ENCODE data around the gene EEFSEC. TPM values are rescaled to one million over a fixed set of nuclear protein-coding genes. Genes with fewer than 3 reads are reported as not detected.
A peak's percentile ranks its signal among the peaks of the same experiment; 100 is the strongest.

The EEFSEC gene
- total RNA-seq, 1 experiment from 2014 or later = 14.6 TPM

- DNase-seq (ENCODE audit: low spot score) = no peak
- in situ Hi-C loops (cut with HindIII; ENCODE audit: low sequenced_read_pairs) = no loop called here
These were observed 267.6 kb downstream of the EEFSEC start for GRCh38 chr3:128420720-128421438.

GRCh38 chr3:128421439-128421836 is 268.2 kb downstream of the EEFSEC start:
- in situ Hi-C loops (cut with HindIII; ENCODE audit: low sequenced_read_pairs) = no loop called here
- DNase-seq (ENCODE audit: low spot score) = no peak

DNA sequence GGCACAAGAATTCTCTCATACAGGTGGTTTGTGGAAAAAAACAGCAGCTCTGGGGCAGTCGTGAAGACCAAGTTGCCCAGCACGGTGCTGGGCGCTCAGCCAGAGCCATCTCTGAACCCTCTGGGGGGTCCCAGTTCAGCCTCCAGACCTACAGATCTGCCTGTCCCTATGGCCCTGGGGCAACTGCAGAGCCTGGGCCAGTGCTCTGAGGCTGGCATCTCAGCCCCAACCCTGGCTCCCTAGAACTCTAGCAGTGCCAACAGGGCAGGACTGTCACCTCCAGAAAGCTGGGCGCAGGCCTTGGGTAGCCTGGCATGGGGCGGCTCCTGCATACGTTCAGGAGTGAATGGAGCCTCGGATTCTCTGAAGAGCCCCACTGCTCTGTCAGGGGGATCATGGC is 268.7 kb downstream of the EEFSEC start:
- in situ Hi-C loops (cut with HindIII; ENCODE audit: low sequenced_read_pairs) = no loop called here
- no peak for DNase-seq (ENCODE audit: low spot score)

DNA sequence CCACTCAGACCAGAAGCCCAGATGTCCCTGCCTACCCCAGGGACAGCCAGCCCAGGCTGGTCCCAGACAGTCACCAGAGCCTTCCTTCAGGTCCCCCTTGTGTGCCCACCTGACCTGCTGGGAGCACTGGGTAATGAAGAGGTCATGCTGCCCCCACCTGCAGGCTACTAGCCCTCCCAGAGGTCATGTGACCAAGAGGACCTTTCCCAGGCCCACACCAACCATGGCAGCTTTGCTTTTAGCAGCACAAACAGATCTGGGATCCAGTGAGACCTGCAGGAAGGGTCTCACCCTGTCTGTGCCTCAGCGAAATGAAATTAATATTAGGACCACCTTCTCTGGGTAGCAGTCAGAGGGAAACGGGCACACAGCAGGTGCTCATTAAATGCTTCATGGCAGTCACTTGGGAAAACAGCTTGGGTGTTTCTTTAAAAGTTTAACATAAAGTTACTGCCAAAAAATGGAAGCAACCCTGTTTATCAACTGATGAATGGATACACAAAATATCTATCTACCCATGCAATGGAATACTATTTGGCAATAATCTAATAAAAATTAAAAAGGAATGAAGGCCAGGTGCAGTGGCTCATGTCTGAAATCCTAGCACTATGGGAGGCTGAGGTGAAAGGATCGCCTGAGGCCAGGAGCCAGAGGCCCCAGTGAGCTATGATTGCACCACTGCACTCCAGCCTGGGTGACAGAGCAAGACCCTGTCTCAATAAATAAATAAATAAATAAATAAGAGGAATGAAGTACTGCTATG is 269.7 kb downstream of the EEFSEC start:
- no peak for DNase-seq (ENCODE audit: low spot score)
- in situ Hi-C loops (cut with HindIII; ENCODE audit: low sequenced_read_pairs) = no loop called here

- DNase-seq (ENCODE audit: low spot score) = no peak
- in situ Hi-C loops (cut with HindIII; ENCODE audit: low sequenced_read_pairs) = no loop called here
These were observed 270.4 kb downstream of the EEFSEC start for GRCh38 chr3:128423525-128424147.

- no peak for DNase-seq (ENCODE audit: low spot score)
- in situ Hi-C loops (cut with HindIII; ENCODE audit: low sequenced_read_pairs) = no loop called here
These were observed 271.3 kb downstream of the EEFSEC start for GRCh38 chr3:128424508-128425069.

- in situ Hi-C loops (cut with HindIII; ENCODE audit: low sequenced_read_pairs) = no loop called here
- DNase-seq (ENCODE audit: low spot score) = peak; percentile 53
These were observed 272.0 kb downstream of the EEFSEC start for GRCh38 chr3:128425142-128425845.

DNA sequence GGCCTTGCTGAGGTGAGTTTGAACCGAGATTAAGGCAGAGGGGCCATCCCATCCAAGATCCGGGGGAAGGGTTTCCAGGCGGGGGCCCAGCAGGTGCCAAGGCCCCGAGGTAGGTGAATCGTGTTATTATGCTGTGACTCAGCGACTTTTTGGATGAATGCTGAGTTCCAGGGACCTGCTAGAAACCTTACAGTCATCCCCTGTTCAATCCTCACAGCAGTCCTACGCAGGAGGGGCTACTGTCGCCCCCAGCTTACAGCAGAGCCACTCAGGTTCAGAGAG is 272.5 kb downstream of the EEFSEC start:
- DNase-seq (ENCODE audit: low spot score) = no peak
- in situ Hi-C loops (cut with HindIII; ENCODE audit: low sequenced_read_pairs) = no loop called here

- in situ Hi-C loops (cut with HindIII; ENCODE audit: low sequenced_read_pairs) = no loop called here
- peak; percentile 29 for DNase-seq (ENCODE audit: low spot score)
These were observed 273.0 kb downstream of the EEFSEC start for GRCh38 chr3:128426128-128426921.

- in situ Hi-C loops (cut with HindIII; ENCODE audit: low sequenced_read_pairs) = no loop called here
- no peak for DNase-seq (ENCODE audit: low spot score)
These were observed 274.0 kb downstream of the EEFSEC start for GRCh38 chr3:128427175-128427857.

GRCh38 chr3:128427872-128428822 is 274.9 kb downstream of the EEFSEC start:
- no peak for DNase-seq (ENCODE audit: low spot score)
- in situ Hi-C loops (cut with HindIII; ENCODE audit: low sequenced_read_pairs) = no loop called here

- no peak for DNase-seq (ENCODE audit: low spot score)
- in situ Hi-C loops (cut with HindIII; ENCODE audit: low sequenced_read_pairs) = no loop called here
These were observed 276.0 kb downstream of the EEFSEC start for GRCh38 chr3:128429275-128429674.

GRCh38 chr3:128429751-128430150 is 276.5 kb downstream of the EEFSEC start:
- DNase-seq (ENCODE audit: low spot score) = no peak
- in situ Hi-C loops (cut with HindIII; ENCODE audit: low sequenced_read_pairs) = no loop called here

DNA sequence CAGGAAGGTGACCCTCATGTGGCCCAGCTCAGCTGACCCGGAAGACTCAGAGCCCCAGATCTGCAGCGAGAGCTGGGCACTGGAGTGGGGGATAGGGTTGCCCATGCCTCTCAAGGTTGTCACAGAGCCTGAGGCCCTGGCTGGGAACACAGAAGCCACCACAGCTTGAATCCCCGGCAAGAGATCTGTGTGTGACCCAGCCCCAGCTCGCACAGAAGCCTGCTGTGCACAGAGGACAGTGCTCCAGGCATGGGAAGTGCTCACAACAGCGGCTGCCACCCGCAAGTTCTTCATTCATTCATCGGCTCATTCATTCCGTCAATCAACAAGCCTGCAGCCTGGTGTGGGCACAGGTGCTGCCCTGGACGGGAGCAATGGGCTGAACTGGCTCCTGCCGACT is 277.0 kb downstream of the EEFSEC start:
- DNase-seq (ENCODE audit: low spot score) = no peak
- in situ Hi-C loops (cut with HindIII; ENCODE audit: low sequenced_read_pairs) = no loop called here

DNA sequence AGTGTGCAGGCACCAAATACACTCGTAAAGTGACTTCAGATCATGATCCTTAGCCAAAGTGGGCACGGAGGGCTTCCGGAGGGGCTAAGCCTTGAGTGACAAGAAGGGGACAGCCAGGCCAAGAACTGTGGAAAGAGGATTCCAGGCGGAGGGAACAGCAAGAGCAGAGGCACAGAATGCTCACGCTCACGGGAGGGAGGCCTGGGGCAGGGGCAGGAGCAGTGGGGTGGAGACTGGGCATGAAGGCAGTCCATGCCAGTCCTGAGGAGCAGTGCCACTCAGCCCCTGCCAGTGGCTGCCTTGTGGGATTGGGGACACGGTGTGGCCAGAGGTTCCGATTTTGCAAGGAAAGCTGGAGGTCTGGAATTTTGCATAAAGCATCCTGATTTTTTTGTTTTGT is 277.4 kb downstream of the EEFSEC start:
- no peak for DNase-seq (ENCODE audit: low spot score)
- in situ Hi-C loops (cut with HindIII; ENCODE audit: low sequenced_read_pairs) = no loop called here

- no peak for DNase-seq (ENCODE audit: low spot score)
These were observed 278.6 kb downstream of the EEFSEC start for GRCh38 chr3:128431803-128432300.

DNA sequence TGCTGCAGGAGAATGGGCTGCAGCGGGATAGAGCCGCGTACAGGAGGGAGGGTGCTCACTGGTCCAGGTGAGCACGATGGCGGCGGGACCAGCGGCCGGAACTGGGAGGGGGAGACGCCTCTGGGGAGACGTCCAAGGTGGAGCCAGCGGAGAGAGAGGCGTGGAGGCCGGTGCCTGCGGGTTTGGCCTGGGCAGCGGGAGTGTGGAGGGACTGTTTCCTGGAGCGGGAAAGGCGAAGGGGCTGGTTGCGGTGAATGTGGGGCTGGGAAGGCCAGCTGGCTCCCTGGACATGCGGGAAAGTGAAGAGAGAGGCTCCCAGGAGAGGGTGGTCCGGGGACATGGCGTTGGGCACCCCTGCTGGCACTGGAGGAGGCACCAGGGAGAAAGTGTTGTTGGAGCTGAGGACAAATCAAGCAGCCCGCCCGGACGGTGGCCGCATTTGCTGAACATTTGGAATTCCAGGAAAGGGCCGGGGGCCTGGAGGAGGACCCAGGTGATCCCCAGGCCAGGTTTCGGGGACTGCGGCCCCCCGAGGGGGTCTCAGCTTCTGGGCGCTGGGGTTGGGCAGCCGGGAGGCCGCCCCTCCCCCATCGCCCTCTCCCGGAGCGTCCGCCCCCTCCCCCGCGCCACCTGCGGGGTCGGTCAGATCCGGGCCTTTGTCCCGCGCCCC is 279.2 kb downstream of the EEFSEC start:
- in situ Hi-C loops (cut with HindIII; ENCODE audit: low sequenced_read_pairs) = no loop called here
- no peak for DNase-seq (ENCODE audit: low spot score)

More at GRCh38 chr3:128431803-128432300, 278.6 kb downstream of the EEFSEC start:
- in situ Hi-C loops (cut with HindIII; ENCODE audit: low sequenced_read_pairs) = no loop called here
